ENCODE data around the gene THRAP3. TPM values are rescaled to one million over a fixed set of nuclear protein-coding genes. Genes with fewer than 3 reads are reported as not detected.

Gene THRAP3
- total and polyA plus RNA-seq, 9 of the 15 experiments (the other 6 are each of a cell fraction or from before 2014, with no cell fraction given) = 66.2 to 135 (median 113) TPM

GRCh38 chr1:36223381-36223995 lies 755 bp upstream of the THRAP3 start (continued):
- TF ChIP-seq, protein P1, sequence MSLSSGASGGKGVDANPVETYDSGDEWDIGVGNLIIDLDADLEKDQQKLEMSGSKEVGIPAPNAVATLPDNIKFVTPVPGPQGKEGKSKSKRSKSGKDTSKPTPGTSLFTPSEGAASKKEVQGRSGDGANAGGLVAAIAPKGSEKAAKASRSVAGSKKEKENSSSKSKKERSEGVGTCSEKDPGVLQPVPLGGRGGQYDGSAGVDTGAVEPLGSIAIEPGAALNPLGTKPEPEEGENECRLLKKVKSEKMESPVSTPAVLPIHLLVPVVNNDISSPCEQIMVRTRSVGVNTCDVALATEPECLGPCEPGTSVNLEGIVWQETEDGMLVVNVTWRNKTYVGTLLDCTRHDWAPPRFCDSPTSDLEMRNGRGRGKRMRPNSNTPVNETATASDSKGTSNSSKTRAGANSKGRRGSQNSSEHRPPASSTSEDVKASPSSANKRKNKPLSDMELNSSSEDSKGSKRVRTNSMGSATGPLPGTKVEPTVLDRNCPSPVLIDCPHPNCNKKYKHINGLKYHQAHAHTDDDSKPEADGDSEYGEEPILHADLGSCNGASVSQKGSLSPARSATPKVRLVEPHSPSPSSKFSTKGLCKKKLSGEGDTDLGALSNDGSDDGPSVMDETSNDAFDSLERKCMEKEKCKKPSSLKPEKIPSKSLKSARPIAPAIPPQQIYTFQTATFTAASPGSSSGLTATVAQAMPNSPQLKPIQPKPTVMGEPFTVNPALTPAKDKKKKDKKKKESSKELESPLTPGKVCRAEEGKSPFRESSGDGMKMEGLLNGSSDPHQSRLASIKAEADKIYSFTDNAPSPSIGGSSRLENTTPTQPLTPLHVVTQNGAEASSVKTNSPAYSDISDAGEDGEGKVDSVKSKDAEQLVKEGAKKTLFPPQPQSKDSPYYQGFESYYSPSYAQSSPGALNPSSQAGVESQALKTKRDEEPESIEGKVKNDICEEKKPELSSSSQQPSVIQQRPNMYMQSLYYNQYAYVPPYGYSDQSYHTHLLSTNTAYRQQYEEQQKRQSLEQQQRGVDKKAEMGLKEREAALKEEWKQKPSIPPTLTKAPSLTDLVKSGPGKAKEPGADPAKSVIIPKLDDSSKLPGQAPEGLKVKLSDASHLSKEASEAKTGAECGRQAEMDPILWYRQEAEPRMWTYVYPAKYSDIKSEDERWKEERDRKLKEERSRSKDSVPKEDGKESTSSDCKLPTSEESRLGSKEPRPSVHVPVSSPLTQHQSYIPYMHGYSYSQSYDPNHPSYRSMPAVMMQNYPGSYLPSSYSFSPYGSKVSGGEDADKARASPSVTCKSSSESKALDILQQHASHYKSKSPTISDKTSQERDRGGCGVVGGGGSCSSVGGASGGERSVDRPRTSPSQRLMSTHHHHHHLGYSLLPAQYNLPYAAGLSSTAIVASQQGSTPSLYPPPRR (CRISPR knock-in tag; IDR thresholded peaks at IDR 0.05; ENCODE audit: borderline replicate concordance) = no peak
- TF ChIP-seq SMARCA5 (IDR thresholded peaks at IDR 0.05) = no peak
- no peak for TF ChIP-seq WHSC1 (IDR thresholded peaks at IDR 0.05; ENCODE audit: low read length)
- TF ChIP-seq USF2 (CRISPR knock-in tag; IDR thresholded peaks at IDR 0.05) = no peak
- TF ChIP-seq CBX1 (IDR thresholded peaks at IDR 0.05; ENCODE audit: low read depth) = no peak
- TF ChIP-seq BRCA1 (IDR thresholded peaks at IDR 0.05) = no peak
- no peak for TF ChIP-seq BRCA1 (CRISPR knock-in tag; IDR thresholded peaks at IDR 0.05)
- TF ChIP-seq JUNB (CRISPR knock-in tag; conservative IDR thresholded peaks at IDR 0.05) = no peak
- TF ChIP-seq ZNF699 (CRISPR knock-in tag; IDR thresholded peaks at IDR 0.05; ENCODE audit: insufficient replicate concordance) = no peak
- peak; percentile 42; the same call in 1 of the 2 replicates for TF ChIP-seq ZNF384 (IDR thresholded peaks at IDR 0.05; ENCODE audit: low read depth, low read length)
- TF ChIP-seq, protein P2, sequence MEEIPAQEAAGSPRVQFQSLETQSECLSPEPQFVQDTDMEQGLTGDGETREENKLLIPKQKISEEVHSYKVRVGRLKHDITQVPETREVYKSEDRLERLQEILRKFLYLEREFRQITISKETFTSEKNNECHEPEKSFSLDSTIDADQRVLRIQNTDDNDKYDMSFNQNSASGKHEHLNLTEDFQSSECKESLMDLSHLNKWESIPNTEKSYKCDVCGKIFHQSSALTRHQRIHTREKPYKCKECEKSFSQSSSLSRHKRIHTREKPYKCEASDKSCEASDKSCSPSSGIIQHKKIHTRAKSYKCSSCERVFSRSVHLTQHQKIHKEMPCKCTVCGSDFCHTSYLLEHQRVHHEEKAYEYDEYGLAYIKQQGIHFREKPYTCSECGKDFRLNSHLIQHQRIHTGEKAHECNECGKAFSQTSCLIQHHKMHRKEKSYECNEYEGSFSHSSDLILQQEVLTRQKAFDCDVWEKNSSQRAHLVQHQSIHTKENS (CRISPR knock-in tag; IDR thresholded peaks at IDR 0.05) = no peak
- no peak for TF ChIP-seq RB1 (IDR thresholded peaks at IDR 0.05; ENCODE audit: low read depth)
- 0 out of 2 replicates have a peak, but pooled peaks have one; percentile 60 for TF ChIP-seq MIER1 (IDR thresholded peaks at IDR 0.05; ENCODE audit: low read depth)
- no peak for TF ChIP-seq RFX5 (IDR thresholded peaks at IDR 0.05; ENCODE audit: low read depth, low read length)
- TF ChIP-seq ARID2 (IDR thresholded peaks at IDR 0.05) = no peak
- TF ChIP-seq, protein P3, sequence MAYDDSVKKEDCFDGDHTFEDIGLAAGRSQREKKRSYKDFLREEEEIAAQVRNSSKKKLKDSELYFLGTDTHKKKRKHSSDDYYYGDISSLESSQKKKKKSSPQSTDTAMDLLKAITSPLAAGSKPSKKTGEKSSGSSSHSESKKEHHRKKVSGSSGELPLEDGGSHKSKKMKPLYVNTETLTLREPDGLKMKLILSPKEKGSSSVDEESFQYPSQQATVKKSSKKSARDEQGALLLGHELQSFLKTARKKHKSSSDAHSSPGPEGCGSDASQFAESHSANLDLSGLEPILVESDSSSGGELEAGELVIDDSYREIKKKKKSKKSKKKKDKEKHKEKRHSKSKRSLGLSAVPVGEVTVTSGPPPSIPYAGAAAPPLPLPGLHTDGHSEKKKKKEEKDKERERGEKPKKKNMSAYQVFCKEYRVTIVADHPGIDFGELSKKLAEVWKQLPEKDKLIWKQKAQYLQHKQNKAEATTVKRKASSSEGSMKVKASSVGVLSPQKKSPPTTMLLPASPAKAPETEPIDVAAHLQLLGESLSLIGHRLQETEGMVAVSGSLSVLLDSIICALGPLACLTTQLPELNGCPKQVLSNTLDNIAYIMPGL (CRISPR knock-in tag; IDR thresholded peaks at IDR 0.05) = no peak
- no peak for TF ChIP-seq ZBTB1 (CRISPR knock-in tag; IDR thresholded peaks at IDR 0.05; ENCODE audit: borderline replicate concordance, low read depth)
- TF ChIP-seq TAF7 (tag; IDR thresholded peaks at IDR 0.05) = peak; percentile 87

Data from K562 (cell line).